WI38 (cell line): ENCODE results near the gene SLC5A4.

ENCODE experiments used
- H3K4me3 ChIP-seq: 2 replicates; pipeline ENCODE4 v1.5.1; 2011; ENCODE audit warnings: low read depth, mild to moderate bottlenecking, control low read depth, low read length
- TF ChIP-seq, protein P1 (sequence below): IDR thresholded peaks from 2 replicates; pipeline ENCODE4 v1.5.1; 2012; ENCODE audit warnings: low read depth, mild to moderate bottlenecking, control low read depth, low read length

Gene SLC5A4

DNA sequence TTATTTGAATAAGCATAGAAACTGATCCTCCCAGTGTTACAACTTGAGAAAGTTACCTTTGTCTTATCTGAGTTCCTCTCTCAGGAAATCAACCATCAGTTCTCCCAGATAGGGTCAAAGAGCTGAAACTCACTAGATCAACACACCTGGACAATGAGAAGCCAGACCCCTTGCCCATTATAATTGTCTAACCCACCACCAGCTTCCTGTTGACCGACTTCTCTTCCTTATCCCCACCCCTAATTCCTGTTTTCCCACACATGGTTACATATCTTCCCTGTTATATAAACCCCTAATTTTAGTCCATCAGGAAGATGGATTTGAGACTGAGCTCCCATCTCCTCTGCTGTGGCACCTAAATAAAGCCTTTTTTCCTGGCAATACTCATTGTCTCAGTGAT, 6.9 kb downstream of the SLC5A4 start:
- no peak overlapping the region for H3K4me3 ChIP-seq
- TF ChIP-seq, protein P1, sequence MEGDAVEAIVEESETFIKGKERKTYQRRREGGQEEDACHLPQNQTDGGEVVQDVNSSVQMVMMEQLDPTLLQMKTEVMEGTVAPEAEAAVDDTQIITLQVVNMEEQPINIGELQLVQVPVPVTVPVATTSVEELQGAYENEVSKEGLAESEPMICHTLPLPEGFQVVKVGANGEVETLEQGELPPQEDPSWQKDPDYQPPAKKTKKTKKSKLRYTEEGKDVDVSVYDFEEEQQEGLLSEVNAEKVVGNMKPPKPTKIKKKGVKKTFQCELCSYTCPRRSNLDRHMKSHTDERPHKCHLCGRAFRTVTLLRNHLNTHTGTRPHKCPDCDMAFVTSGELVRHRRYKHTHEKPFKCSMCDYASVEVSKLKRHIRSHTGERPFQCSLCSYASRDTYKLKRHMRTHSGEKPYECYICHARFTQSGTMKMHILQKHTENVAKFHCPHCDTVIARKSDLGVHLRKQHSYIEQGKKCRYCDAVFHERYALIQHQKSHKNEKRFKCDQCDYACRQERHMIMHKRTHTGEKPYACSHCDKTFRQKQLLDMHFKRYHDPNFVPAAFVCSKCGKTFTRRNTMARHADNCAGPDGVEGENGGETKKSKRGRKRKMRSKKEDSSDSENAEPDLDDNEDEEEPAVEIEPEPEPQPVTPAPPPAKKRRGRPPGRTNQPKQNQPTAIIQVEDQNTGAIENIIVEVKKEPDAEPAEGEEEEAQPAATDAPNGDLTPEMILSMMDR: no peak

DNA sequence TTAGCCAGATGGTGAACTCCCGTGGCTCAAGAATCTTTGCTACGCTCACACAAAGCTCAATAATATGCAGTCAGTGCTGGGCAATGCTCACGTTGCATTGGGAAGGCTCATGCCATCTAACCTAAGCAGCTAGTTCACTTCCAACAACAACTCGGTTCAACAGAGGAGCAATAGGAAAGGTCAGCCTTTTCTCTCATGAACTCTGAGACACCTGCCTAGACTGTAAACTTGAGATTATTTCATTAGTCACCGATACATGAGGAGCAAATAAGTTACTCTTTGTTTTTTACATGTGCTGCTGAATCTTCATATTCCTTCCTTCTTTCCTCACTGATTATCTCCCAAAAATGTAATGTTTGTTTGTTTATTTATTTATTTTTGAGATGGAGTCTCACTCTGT, 9.0 kb downstream of the SLC5A4 start:
- TF ChIP-seq, protein P1: no peak

DNA sequence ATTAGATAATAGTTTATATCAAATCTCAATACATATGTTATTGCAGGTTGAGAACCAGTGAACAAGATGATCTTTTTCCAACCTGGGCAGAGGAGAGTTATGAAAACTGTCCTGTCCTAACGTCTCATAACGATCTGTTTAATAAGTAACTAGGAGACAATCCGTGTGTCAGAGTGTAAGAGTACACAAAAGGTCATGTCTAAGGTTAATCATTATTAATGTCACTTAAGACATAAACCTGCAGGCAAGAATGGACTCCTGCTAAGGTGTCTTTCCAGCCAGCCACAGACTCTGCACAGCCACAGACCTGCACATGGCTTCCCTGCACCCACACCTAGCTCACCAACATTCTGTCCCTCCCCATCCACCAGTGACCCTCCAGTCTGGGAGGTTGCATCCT, 10.1 kb downstream of the SLC5A4 start:
- TF ChIP-seq, protein P1: no peak
- H3K4me3 ChIP-seq: no peak overlapping the region

More for the DNA sequence above, 9.0 kb downstream of the SLC5A4 start:
- no peak overlapping the region for H3K4me3 ChIP-seq

DNA sequence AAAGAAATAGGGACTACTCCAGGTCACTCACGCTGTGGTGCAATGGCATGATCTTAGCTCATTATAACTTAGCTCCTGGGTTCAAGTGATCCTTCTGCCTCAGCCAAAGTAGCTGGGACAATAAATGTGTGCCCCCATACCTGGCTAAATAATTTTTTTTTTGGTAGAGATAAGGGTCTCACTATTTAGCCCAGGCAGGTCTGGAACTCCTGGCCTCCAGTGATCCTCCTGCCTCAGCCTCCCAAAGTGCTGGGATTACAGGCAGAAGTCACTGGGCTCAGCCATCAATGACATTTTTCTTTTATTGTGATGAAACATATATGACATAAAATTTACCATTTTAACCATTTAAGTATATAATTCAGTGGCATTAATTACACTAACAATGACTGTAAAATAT, 10.6 kb downstream of the SLC5A4 start:
- no peak overlapping the region for H3K4me3 ChIP-seq
- TF ChIP-seq, protein P1: no peak

DNA sequence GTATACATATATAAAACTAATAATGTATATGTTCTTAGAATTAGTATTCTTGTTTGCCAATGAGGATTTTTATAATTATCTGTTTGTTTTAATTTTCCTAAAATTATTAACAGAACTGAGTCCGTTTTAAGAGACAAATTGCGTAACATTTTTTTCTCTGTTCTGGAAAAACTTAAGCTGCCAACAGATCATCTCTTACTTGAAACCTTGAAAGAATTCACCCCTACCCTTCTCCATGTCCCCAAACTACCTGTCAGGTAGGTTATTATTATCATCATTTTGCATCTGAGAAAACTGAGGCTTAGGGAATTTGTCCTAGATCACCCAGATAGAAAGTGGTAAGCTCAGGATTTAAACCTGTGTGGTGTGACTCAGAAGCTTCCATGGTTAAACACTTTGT, 14.7 kb downstream of the SLC5A4 start:
- no peak overlapping the region for H3K4me3 ChIP-seq
- TF ChIP-seq, protein P1: no peak

DNA sequence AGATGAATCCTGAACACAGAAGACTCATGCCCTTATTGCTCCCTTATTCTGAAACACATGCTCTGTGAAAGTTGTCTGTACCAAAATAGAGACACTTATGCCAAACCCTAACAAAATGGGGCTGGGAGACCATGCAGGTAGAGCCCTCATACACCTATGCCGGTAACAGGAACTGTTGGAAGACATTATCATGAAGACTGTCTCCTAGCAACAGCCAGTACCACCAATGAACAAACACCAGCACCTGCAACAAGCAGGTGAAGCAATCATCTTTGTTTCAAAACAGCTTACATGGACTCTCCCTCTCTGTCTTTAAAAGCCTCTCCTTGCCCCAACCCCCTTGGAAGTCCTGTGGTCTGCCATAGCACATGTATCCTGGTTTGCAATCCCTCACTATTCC, 17.2 kb downstream of the SLC5A4 start:
- H3K4me3 ChIP-seq: no peak overlapping the region
- TF ChIP-seq, protein P1: no peak

DNA sequence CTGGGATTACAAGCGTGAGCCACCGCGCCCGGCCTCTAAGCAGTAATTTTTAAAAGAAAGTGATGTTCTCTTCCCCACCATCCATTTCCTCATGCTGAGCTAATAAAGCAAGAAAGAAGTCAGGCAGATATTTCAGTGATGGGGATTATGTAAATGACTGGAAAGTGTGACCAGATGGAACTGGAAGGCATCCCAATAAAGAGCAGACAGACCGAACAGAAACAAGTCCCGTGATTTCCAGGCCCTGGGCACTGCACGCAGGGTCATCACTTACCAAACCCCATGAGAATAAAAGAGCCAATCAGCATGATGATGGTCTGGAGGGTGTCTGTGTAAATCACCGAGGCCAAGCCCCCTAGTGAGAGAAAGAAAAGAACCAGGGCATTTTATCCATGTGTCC, 18.2 kb downstream of the SLC5A4 start:
- TF ChIP-seq, protein P1: no peak

More for the DNA sequence above, 18.2 kb downstream of the SLC5A4 start:
- H3K4me3 ChIP-seq: no peak overlapping the region
